Thoracic aorta (tissue), 2 donors: ENCODE measurements around the gene RNFT2. TPM values are rescaled to one million over a fixed set of nuclear protein-coding genes. Genes with fewer than 3 reads are reported as not detected.

Experiments used
- ATAC-seq: fragments of 150-250 bp; one replicate; pipeline ENCODE4 v1.8.0; 2017; ENCODE audit warnings: low read depth; ENCODE audit not compliant: insufficient number of reproducible peaks, low FRiP score
- DNase-seq: peaks from one replicate; pipeline ENCODE4 v3.0.0-alpha.2; 2020; ENCODE audit warnings: low spot score
- H3K27ac ChIP-seq, 2 donors: fragments of 200-600 bp; sonication (generic); 1 replicate in 1 of 2; 2 replicates in 1 of 2; pipeline ENCODE4 v1.5.1; 2016; ENCODE audit warnings: mild to moderate bottlenecking in 2 of 2, moderate library complexity in 2 of 2
- H3K27me3 ChIP-seq: fragments of 200-600 bp; sonication (generic); replicated peaks from 2 replicates; pipeline ENCODE4 v1.6.0; 2016; ENCODE audit warnings: mild to moderate bottlenecking; ENCODE audit not compliant: insufficient read depth
- H3K36me3 ChIP-seq: fragments of 200-600 bp; sonication (generic); one replicate; pipeline ENCODE4 v1.5.1; 2016
- H3K4me1 ChIP-seq, 2 donors: fragments of 200-600 bp; sonication (generic); 1 replicate in 1 of 2; 2 replicates in 1 of 2; pipeline versions ENCODE4 v1.5.1 to v1.6.0; 2016; ENCODE audit warnings: low read depth in 2 of 2, mild to moderate bottlenecking in 1 of 2; ENCODE audit not compliant: control insufficient read depth in 1 of 2
- H3K4me3 ChIP-seq: fragments of 200-600 bp; sonication (generic); 2 replicates; pipeline ENCODE4 v1.5.1; 2016; ENCODE audit warnings: mild to moderate bottlenecking
- H3K9me3 ChIP-seq: fragments of 200-600 bp; sonication (generic); 2 replicates; pipeline ENCODE4 v1.5.1; 2016
- total RNA-seq, 2 donors: library from RNA; depleted of rRNA; stranded (reverse); fragments of >200 nt; gene quantifications; one replicate each; pipeline versions ENCODE4 v1.1.0 to v1.2.3, GENCODE V29; 2016
- TF ChIP-seq, protein P1 (sequence below): fragments of 200-600 bp; sonication (generic); IDR thresholded peaks from one replicate; pipeline ENCODE4 v1.5.1; 2019; ENCODE audit warnings: antibody characterized with exemption

RNFT2 gene
- total RNA-seq, 2 donors from 2014 or later, result 1.1 to 1.5 TPM

DNA sequence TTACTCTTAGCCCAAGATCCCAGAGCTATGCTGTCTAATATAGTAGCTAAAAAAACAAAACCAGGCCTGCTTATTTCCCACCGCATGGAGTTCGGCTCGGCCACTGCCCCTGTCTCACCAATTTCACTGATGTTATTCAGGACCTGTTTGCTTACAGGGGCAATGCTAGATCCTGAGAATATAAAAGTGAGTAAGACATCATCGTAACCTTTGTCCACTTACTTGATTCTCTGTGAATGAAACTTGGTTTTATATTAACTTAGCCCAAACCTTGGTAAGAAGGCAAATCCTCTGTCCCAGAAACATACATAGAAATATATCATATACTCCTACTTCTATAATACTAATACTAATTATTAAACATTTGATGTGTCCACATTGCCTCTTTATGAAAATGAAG is 56.6 kb downstream of the RNFT2 start:
- no peak overlapping the region for H3K4me3 ChIP-seq
- H3K27me3 ChIP-seq, result no peaks in the 10 kb centered on the region
- TF ChIP-seq, protein P1, sequence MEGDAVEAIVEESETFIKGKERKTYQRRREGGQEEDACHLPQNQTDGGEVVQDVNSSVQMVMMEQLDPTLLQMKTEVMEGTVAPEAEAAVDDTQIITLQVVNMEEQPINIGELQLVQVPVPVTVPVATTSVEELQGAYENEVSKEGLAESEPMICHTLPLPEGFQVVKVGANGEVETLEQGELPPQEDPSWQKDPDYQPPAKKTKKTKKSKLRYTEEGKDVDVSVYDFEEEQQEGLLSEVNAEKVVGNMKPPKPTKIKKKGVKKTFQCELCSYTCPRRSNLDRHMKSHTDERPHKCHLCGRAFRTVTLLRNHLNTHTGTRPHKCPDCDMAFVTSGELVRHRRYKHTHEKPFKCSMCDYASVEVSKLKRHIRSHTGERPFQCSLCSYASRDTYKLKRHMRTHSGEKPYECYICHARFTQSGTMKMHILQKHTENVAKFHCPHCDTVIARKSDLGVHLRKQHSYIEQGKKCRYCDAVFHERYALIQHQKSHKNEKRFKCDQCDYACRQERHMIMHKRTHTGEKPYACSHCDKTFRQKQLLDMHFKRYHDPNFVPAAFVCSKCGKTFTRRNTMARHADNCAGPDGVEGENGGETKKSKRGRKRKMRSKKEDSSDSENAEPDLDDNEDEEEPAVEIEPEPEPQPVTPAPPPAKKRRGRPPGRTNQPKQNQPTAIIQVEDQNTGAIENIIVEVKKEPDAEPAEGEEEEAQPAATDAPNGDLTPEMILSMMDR, result no peak
- ATAC-seq (no peak), DNase-seq (no peak)
- H3K36me3 ChIP-seq, result no peaks in the 10 kb centered on the region
- H3K27ac ChIP-seq, result no peak overlapping the region
- H3K9me3 ChIP-seq, result peaks cover 4% of the 10 kb centered on the region
- no peaks in the 10 kb centered on the region for H3K4me1 ChIP-seq

DNA sequence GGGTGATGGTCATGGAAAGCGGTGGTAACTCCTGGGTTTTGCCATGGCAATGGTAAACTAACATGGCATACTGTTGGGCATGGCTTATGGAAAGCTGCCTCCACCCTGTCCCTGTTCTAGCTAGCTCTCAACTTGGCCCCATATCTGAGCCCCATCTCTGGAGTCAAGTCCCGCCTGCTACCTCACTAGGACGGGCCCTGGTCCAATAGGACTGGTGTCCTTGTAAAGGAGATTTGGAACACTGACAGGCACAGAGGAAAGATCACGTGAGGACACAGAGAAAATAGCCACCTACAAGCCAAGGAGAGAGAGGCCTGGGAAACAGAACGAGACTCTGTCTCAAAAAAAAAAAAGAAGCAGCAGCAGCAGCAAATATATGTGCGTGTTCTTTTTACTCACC is 59.8 kb downstream of the RNFT2 start:
- H3K36me3 ChIP-seq, result no peaks in the 10 kb centered on the region
- H3K27me3 ChIP-seq, result no peaks in the 10 kb centered on the region
- H3K9me3 ChIP-seq, result peaks cover 4% of the 10 kb centered on the region
- no peak overlapping the region for H3K27ac ChIP-seq
- TF ChIP-seq, protein P1, result no peak
- no peaks in the 10 kb centered on the region for H3K4me1 ChIP-seq
- no peak for ATAC-seq
- no peak overlapping the region for H3K4me3 ChIP-seq
- DNase-seq, result no peak

DNA sequence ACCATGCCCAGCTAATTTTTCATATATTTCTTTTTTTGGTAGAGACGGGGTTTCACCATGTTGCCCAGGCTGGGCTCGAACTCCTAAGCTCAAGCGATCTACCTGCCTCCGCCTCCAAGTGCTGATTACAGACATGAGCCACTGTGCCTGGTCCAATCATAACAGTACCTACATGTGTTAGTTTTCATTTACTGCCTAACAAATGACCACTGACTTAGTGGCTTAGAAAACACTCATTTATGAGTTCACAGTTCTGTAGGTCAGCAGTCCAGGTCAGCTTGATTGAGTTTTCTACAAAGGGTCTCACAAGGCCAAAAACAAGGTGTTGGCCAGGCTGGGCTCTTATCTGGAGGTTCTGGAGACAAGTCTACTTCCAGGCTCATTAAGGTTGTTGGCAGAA is 60.6 kb downstream of the RNFT2 start:
- Histone ChIP-seq H3K36me3 (no peaks in the 10 kb centered on the region), H3K27me3 (no peaks in the 10 kb centered on the region), H3K4me1 (no peaks in the 10 kb centered on the region), H3K27ac (no peak overlapping the region), H3K4me3 (no peak overlapping the region), H3K9me3 (peaks cover 4% of the 10 kb centered on the region)
- DNase-seq (no peak), ATAC-seq (no peak)
- TF ChIP-seq, protein P1, result no peak

DNA sequence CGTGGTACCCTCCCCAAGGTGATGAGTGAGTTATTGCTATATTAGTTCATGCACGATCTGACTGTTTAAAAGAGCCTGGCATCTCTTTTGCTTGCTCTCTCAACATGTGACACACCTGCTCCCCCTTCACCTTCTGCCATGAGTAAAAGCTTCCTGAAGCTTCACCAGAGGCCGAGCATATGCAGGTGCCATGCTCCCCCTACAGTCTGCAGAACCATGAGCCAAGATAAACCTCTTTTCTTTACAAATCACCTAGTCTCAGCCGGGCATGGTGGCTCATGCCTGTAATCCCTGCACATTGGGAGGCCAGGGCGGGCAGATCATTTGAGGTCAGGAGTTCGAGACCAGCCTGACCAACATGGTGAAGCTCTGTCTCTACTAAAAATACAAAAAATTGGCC is 61.8 kb downstream of the RNFT2 start:
- H3K4me1 ChIP-seq, result no peaks in the 10 kb centered on the region
- no peak overlapping the region for H3K4me3 ChIP-seq
- TF ChIP-seq, protein P1, result no peak
- ATAC-seq (no peak), DNase-seq (no peak)
- no peak overlapping the region for H3K27ac ChIP-seq
- no peaks in the 10 kb centered on the region for H3K36me3 ChIP-seq
- H3K27me3 ChIP-seq, result no peaks in the 10 kb centered on the region
- peaks cover 4% of the 10 kb centered on the region for H3K9me3 ChIP-seq

DNA sequence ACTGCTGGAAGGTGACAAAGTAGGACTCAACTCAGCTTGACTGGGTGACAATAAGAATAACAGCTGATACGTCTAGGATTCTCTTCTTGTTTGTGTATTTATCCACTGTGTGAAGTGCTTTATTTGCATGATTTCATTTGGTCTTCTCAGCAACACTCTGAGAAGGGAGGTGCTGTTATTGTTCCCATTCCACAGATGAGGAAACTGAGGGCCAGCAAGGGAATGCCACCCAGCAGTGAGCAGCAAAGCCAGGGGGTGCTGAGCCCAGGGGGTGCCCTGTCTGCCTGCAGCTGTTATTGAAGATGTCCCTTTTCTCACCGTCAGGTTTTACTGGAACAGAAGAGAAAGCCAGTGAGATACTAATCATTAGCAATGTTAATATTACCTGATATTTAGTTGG is 62.8 kb downstream of the RNFT2 start:
- Histone ChIP-seq H3K9me3 (peaks cover 4% of the 10 kb centered on the region), H3K4me3 (no peak overlapping the region), H3K4me1 (no peaks in the 10 kb centered on the region), H3K27me3 (no peaks in the 10 kb centered on the region), H3K36me3 (no peaks in the 10 kb centered on the region), H3K27ac (no peak overlapping the region)
- TF ChIP-seq, protein P1, result no peak
- DNase-seq (no peak), ATAC-seq (no peak)
